ENCODE measurements around the gene ULK1.

Gene ULK1

DNA sequence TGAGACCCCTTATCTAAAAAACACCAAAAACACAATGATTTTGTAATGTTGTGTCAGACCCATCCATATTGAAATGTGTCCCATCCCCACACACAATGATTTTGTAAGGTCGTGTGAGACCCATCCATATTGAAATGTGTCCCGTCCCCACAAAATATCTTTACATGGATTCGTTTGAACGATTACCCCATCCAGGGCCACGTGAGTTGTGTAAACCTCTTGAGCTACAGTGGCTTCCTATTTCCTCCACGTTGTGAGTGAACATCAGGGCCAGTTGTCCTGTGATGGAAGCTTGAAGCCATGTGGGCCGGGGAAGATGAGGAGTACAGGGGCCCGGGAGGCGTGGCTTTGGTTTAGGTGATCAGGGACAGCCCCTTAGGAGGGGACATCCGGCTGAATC, 27.0 kb upstream of the ULK1 start:
- Histone ChIP-seq H3K4me2 (ENCODE audit: low read length) (no peak overlapping the region), H3K9me3 (ENCODE audit: low read length) (no peaks in the 10 kb centered on the region), H2AFZ (ENCODE audit: low read length) (no peak overlapping the region), H3K4me1 (ENCODE audit: insufficient read depth, low read length, severe bottlenecking) (no peaks in the 10 kb centered on the region), H3K27me3 (ENCODE audit: insufficient read depth, low read length) (0 out of 2 replicates have a peak, but pooled peaks cover 4% of the 10 kb centered on the region), H3K36me3 (ENCODE audit: insufficient read depth, low read length) (no peaks in the 10 kb centered on the region), H4K20me1 (ENCODE audit: insufficient read depth, low read length) (no peaks in the 10 kb centered on the region), H3K4me3 (ENCODE audit: low read depth, low read length, poor library complexity, severe bottlenecking) (no peak overlapping the region), H3K79me2 (ENCODE audit: insufficient read depth, low read length) (no peaks in the 10 kb centered on the region), H3K9ac (ENCODE audit: low read length) (no peak overlapping the region), H3K27ac (ENCODE audit: low read depth, low read length, poor library complexity, severe bottlenecking) (no peak overlapping the region), H3K9me2 (ENCODE audit: low read depth, low read length) (no peaks in the 10 kb centered on the region), H3F3A (ENCODE audit: insufficient read depth, low read length) (no peaks in the 10 kb centered on the region)
- TF ChIP-seq, protein P1, sequence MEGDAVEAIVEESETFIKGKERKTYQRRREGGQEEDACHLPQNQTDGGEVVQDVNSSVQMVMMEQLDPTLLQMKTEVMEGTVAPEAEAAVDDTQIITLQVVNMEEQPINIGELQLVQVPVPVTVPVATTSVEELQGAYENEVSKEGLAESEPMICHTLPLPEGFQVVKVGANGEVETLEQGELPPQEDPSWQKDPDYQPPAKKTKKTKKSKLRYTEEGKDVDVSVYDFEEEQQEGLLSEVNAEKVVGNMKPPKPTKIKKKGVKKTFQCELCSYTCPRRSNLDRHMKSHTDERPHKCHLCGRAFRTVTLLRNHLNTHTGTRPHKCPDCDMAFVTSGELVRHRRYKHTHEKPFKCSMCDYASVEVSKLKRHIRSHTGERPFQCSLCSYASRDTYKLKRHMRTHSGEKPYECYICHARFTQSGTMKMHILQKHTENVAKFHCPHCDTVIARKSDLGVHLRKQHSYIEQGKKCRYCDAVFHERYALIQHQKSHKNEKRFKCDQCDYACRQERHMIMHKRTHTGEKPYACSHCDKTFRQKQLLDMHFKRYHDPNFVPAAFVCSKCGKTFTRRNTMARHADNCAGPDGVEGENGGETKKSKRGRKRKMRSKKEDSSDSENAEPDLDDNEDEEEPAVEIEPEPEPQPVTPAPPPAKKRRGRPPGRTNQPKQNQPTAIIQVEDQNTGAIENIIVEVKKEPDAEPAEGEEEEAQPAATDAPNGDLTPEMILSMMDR (IDR thresholded peaks at IDR 0.05; ENCODE audit: low read length): no peak
- TF ChIP-seq EZH2 (IDR thresholded peaks at IDR 0.05; ENCODE audit: borderline replicate concordance, low read length): no peak

DNA sequence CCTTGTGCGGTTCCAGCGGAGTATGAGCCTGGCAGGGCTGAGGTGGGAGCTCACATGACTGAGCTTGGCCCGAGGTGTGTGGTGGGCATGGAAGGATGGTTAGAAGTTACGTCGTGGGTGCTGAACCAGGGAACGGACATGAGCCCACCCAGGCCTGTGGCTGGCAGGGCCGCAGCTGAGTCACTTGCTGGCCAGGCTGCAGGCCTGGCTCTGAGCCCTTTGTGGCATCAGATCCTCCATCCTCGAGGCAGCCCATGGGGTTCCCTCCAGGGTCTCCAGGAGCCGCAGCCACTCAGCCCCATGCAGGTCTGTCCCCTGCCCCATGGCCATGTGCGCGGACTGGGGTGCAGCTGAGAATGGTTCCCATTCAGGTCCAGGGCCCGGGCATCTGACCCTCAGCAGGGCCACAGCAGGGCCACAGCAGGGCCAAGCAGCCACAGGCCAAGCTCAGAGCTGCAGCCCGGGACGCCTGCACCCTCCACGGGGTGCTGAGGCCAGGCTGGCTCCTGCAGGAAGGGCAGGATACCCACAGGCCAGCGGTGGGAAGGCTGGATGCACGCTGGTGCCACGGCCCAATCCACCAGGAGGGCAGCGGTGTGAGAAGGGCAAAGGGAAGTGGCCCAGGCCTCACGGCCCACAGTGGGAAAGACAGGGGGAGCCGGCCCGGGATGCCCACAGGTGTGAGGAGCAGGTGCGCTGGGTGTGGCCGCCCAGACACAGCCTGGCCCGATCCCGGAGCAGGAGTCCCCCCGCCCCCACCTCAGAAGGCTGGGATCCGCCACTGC, 26.3 kb upstream of the ULK1 start:
- Histone ChIP-seq H3K27me3 (ENCODE audit: insufficient read depth, low read length) (0 out of 2 replicates have a peak, but pooled peaks cover 4% of the 10 kb centered on the region), H3K4me2 (ENCODE audit: low read length) (no peak overlapping the region), H3K9me3 (ENCODE audit: low read length) (no peaks in the 10 kb centered on the region), H3K9me2 (ENCODE audit: low read depth, low read length) (no peaks in the 10 kb centered on the region), H3K27ac (ENCODE audit: low read depth, low read length, poor library complexity, severe bottlenecking) (no peak overlapping the region), H3K79me2 (ENCODE audit: insufficient read depth, low read length) (no peaks in the 10 kb centered on the region), H3K4me1 (ENCODE audit: insufficient read depth, low read length, severe bottlenecking) (no peaks in the 10 kb centered on the region), H3K4me3 (ENCODE audit: low read depth, low read length, poor library complexity, severe bottlenecking) (no peak overlapping the region), H3F3A (ENCODE audit: insufficient read depth, low read length) (no peaks in the 10 kb centered on the region), H4K20me1 (ENCODE audit: insufficient read depth, low read length) (no peaks in the 10 kb centered on the region), H3K36me3 (ENCODE audit: insufficient read depth, low read length) (no peaks in the 10 kb centered on the region), H2AFZ (ENCODE audit: low read length) (no peak overlapping the region), H3K9ac (ENCODE audit: low read length) (no peak overlapping the region)
- TF ChIP-seq EZH2 (IDR thresholded peaks at IDR 0.05; ENCODE audit: borderline replicate concordance, low read length): no peak
- TF ChIP-seq, protein P1 (IDR thresholded peaks at IDR 0.05; ENCODE audit: low read length): no peak

DNA sequence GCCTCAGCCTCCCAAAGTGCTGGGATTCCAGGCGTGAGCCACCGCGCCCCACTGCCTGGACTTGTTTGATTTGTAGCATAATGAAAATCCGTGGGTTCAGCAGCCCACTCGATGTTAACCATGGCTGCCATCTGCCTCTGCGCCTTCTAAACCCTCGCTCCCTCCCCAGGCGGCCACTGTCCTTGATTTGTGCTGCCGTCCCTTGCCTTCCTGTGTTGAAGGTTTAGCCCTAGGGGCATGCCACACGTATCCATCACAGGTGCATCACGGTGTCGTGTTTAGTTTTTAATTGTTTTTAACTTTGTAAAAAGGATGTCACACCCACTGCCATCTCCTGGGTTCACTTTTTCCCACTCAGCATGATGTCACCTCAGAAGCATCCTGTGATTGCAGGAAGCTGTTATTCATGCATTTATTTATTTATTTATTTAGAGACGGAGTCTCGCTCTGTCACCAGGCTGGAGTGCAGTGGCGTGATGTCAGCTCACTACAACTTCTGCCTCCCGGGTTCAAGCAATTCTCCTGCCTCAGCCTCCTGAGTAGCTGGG, 24.5 kb upstream of the ULK1 start:
- 0 out of 2 replicates have a peak, but pooled peaks cover 8% of the 10 kb centered on the region for H3K27me3 ChIP-seq (ENCODE audit: insufficient read depth, low read length)
- H3F3A ChIP-seq (ENCODE audit: insufficient read depth, low read length): no peaks in the 10 kb centered on the region
- no peaks in the 10 kb centered on the region for H3K79me2 ChIP-seq (ENCODE audit: insufficient read depth, low read length)
- TF ChIP-seq, protein P1 (IDR thresholded peaks at IDR 0.05; ENCODE audit: low read length): no peak
- no peak for TF ChIP-seq EZH2 (IDR thresholded peaks at IDR 0.05; ENCODE audit: borderline replicate concordance, low read length)
- H3K9me2 ChIP-seq (ENCODE audit: low read depth, low read length): no peaks in the 10 kb centered on the region
- H4K20me1 ChIP-seq (ENCODE audit: insufficient read depth, low read length): no peaks in the 10 kb centered on the region
- no peak overlapping the region for H3K4me2 ChIP-seq (ENCODE audit: low read length)
- no peak overlapping the region for H2AFZ ChIP-seq (ENCODE audit: low read length)
- H3K4me1 ChIP-seq (ENCODE audit: insufficient read depth, low read length, severe bottlenecking): no peaks in the 10 kb centered on the region
- no peaks in the 10 kb centered on the region for H3K9me3 ChIP-seq (ENCODE audit: low read length)
- no peaks in the 10 kb centered on the region for H3K36me3 ChIP-seq (ENCODE audit: insufficient read depth, low read length)
- H3K27ac ChIP-seq (ENCODE audit: low read depth, low read length, poor library complexity, severe bottlenecking): no peak overlapping the region
- no peak overlapping the region for H3K4me3 ChIP-seq (ENCODE audit: low read depth, low read length, poor library complexity, severe bottlenecking)
- no peak overlapping the region for H3K9ac ChIP-seq (ENCODE audit: low read length)
